WTC11 (cell line): Measurements from ENCODE around the gene GARNL3. TPM values are rescaled to one million over a fixed set of nuclear protein-coding genes. Genes with fewer than 3 reads are reported as not detected.

Experiments used
- ATAC-seq: fragments of 200-7000 bp; cut with Tn5 transposase; 2 replicates; pipeline ENCODE4 v1.10.0; 2021; ENCODE audit warnings: mild to moderate bottlenecking, moderate library complexity
- CTCF ChIA-PET: fragments of 300-600 bp; sonication (Branson Sonifier 250); formaldehyde crosslinking; loops from one replicate; lab custom pipeline; 2021; ENCODE audit warnings: antibody characterized with exemption; lab: Charles Lee
- POLR2A ChIA-PET: fragments of 350-600 bp; sonication (Branson Sonifier 250); formaldehyde crosslinking; loops from one replicate; lab custom pipeline; 2021; ENCODE audit warnings: antibody characterized with exemption; lab: Charles Lee
- DNase-seq: peaks from one replicate; pipeline ENCODE4 v3.0.0; 2021; ENCODE audit warnings: low spot score
- H3K27ac Mint-ChIP-seq: 2 replicates; pipeline ENCODE4 v1.8.0; 2021; ENCODE audit warnings: mixed read lengths
- H3K27me3 Mint-ChIP-seq: 2 replicates; pipeline ENCODE4 v1.8.0; 2021; ENCODE audit warnings: low read depth, mild to moderate bottlenecking, moderate library complexity, mixed read lengths
- H3K36me3 Mint-ChIP-seq: 2 replicates; pipeline ENCODE4 v1.8.0; 2021; ENCODE audit warnings: mixed read lengths
- H3K4me1 Mint-ChIP-seq: 2 replicates; pipeline ENCODE4 v1.8.0; 2022; ENCODE audit warnings: mixed read lengths
- H3K4me3 Mint-ChIP-seq: 2 replicates; pipeline ENCODE4 v1.8.0; 2021; ENCODE audit warnings: mild to moderate bottlenecking, moderate library complexity, mixed read lengths
- H3K9me3 Mint-ChIP-seq: 2 replicates; pipeline ENCODE4 v1.8.0; 2021; ENCODE audit warnings: mixed read lengths
- ATF6 ChIP-seq: sonication (generic); formaldehyde crosslinking; IDR thresholded peaks from 2 replicates; pipeline ENCODE4 v1.8.1; 2023; ENCODE audit warnings: mild to moderate bottlenecking, missing genetic modification reagents
- CBFB ChIP-seq: sonication (generic); formaldehyde crosslinking; IDR thresholded peaks from 2 replicates; pipeline ENCODE4 v1.8.1; 2022; ENCODE audit warnings: mild to moderate bottlenecking, low read depth, missing genetic modification reagents
- CREB1 ChIP-seq: sonication (generic); formaldehyde crosslinking; IDR thresholded peaks from 2 replicates; pipeline ENCODE4 v1.8.0; 2023; ENCODE audit warnings: mild to moderate bottlenecking, missing genetic modification reagents
- E2F1 ChIP-seq: sonication (generic); formaldehyde crosslinking; IDR thresholded peaks from 2 replicates; pipeline ENCODE4 v1.8.0; 2022; ENCODE audit warnings: mild to moderate bottlenecking, missing genetic modification reagents
- ESRRA ChIP-seq: sonication (generic); formaldehyde crosslinking; IDR thresholded peaks from 2 replicates; pipeline ENCODE4 v1.8.1; 2022; ENCODE audit warnings: mild to moderate bottlenecking, missing genetic modification reagents, borderline replicate concordance
- ETV6 ChIP-seq: sonication (generic); formaldehyde crosslinking; IDR thresholded peaks from 2 replicates; pipeline ENCODE4 v1.8.1; 2022; ENCODE audit warnings: mild to moderate bottlenecking, missing genetic modification reagents
- FOXJ3 ChIP-seq: sonication (generic); formaldehyde crosslinking; IDR thresholded peaks from 2 replicates; pipeline ENCODE4 v1.9.0; 2021; ENCODE audit warnings: missing genetic modification reagents, mild to moderate bottlenecking, borderline replicate concordance
- HMGA2 ChIP-seq: fragments of 250-450 bp; sonication (Bioruptor Pico); IDR thresholded peaks from 2 replicates; pipeline ENCODE4 v1.4.0; 2021; ENCODE audit warnings: mild to moderate bottlenecking, moderate library complexity
- NFYB ChIP-seq: sonication (generic); formaldehyde crosslinking; conservative IDR thresholded peaks from 2 replicates; pipeline ENCODE4 v1.8.0; 2022; ENCODE audit warnings: low read depth, missing genetic modification reagents
- RORB ChIP-seq: fragments of 250-450 bp; sonication (Bioruptor Pico); IDR thresholded peaks from 2 replicates; pipeline ENCODE4 v1.9.0; 2021; ENCODE audit warnings: mild to moderate bottlenecking
- TEAD1 ChIP-seq: sonication (generic); formaldehyde crosslinking; IDR thresholded peaks from 2 replicates; pipeline ENCODE4 v1.8.0; 2022; ENCODE audit warnings: mild to moderate bottlenecking, missing genetic modification reagents
- USF1 ChIP-seq: sonication (generic); formaldehyde crosslinking; IDR thresholded peaks from 2 replicates; pipeline ENCODE4 v1.8.0; 2022; ENCODE audit warnings: mild to moderate bottlenecking, missing genetic modification reagents
- ZNF138 ChIP-seq: sonication (generic); formaldehyde crosslinking; conservative IDR thresholded peaks from 2 replicates; pipeline ENCODE4 v1.8.1; 2022; ENCODE audit warnings: mild to moderate bottlenecking, moderate library complexity, missing genetic modification reagents
- ZNF671 ChIP-seq: fragments of 250-450 bp; sonication (Bioruptor Pico); IDR thresholded peaks from 2 replicates; pipeline ENCODE4 v1.8.0; 2021; ENCODE audit warnings: mild to moderate bottlenecking
- total RNA-seq: library from RNA; stranded (reverse); gene quantifications from 3 replicates; pipeline ENCODE4 v1.2.3, GENCODE V29; 2021
- TF ChIP-seq, protein P1 (sequence below): sonication (generic); formaldehyde crosslinking; conservative IDR thresholded peaks from 2 replicates; pipeline ENCODE4 v1.8.1; 2023; ENCODE audit warnings: mild to moderate bottlenecking, low read depth, missing genetic modification reagents, moderate library complexity
- TF ChIP-seq, protein P2 (sequence below): fragments of 250-450 bp; sonication (Bioruptor Pico); IDR thresholded peaks from 2 replicates; pipeline ENCODE4 v1.9.0; 2021; ENCODE audit warnings: mild to moderate bottlenecking
- TF ChIP-seq, protein P3 (sequence below): fragments of 250-450 bp; sonication (Bioruptor Pico); IDR thresholded peaks from 2 replicates; pipeline ENCODE4 v1.8.0; 2021; ENCODE audit warnings: mild to moderate bottlenecking
- TF ChIP-seq, protein P4 (sequence below): sonication (generic); formaldehyde crosslinking; IDR thresholded peaks from 2 replicates; pipeline ENCODE4 v1.8.0; 2023; ENCODE audit warnings: missing genetic modification reagents
- TF ChIP-seq, protein P5 (sequence below): sonication (generic); formaldehyde crosslinking; IDR thresholded peaks from 2 replicates; pipeline ENCODE4 v1.8.1; 2023; ENCODE audit warnings: mild to moderate bottlenecking, missing genetic modification reagents, borderline replicate concordance

The GARNL3 gene
- total RNA-seq, 1 experiment from 2014 or later, result 17.8 TPM

DNA sequence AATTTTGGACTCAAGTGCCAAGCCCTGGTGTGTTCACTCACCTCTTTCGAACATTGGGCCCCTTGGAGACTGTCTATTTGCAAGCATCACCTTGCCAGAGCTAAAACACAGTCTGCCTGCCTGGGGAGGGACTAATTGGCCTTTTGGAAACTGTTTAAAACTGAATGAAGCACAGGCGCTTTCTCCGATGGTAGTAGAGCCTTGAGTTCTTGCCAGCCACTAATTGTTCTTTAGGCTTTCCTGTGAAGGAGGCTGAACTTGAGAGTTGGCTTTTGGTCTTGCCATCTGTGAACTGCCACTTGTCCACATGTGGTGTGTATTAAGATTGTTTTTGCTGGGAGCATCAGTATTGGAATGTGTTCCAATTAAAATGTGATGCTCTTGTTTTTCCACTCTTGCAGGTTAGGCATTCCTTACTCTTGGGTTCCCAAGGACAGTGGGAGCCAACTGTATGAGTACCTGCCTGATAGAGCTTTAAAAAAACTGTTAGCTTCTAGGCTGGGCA, 26.0 kb downstream of the GARNL3 start (continued):
- TF ChIP-seq, protein P1, sequence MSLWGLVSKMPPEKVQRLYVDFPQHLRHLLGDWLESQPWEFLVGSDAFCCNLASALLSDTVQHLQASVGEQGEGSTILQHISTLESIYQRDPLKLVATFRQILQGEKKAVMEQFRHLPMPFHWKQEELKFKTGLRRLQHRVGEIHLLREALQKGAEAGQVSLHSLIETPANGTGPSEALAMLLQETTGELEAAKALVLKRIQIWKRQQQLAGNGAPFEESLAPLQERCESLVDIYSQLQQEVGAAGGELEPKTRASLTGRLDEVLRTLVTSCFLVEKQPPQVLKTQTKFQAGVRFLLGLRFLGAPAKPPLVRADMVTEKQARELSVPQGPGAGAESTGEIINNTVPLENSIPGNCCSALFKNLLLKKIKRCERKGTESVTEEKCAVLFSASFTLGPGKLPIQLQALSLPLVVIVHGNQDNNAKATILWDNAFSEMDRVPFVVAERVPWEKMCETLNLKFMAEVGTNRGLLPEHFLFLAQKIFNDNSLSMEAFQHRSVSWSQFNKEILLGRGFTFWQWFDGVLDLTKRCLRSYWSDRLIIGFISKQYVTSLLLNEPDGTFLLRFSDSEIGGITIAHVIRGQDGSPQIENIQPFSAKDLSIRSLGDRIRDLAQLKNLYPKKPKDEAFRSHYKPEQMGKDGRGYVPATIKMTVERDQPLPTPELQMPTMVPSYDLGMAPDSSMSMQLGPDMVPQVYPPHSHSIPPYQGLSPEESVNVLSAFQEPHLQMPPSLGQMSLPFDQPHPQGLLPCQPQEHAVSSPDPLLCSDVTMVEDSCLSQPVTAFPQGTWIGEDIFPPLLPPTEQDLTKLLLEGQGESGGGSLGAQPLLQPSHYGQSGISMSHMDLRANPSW, result no peak
- TF ChIP-seq, protein P2, sequence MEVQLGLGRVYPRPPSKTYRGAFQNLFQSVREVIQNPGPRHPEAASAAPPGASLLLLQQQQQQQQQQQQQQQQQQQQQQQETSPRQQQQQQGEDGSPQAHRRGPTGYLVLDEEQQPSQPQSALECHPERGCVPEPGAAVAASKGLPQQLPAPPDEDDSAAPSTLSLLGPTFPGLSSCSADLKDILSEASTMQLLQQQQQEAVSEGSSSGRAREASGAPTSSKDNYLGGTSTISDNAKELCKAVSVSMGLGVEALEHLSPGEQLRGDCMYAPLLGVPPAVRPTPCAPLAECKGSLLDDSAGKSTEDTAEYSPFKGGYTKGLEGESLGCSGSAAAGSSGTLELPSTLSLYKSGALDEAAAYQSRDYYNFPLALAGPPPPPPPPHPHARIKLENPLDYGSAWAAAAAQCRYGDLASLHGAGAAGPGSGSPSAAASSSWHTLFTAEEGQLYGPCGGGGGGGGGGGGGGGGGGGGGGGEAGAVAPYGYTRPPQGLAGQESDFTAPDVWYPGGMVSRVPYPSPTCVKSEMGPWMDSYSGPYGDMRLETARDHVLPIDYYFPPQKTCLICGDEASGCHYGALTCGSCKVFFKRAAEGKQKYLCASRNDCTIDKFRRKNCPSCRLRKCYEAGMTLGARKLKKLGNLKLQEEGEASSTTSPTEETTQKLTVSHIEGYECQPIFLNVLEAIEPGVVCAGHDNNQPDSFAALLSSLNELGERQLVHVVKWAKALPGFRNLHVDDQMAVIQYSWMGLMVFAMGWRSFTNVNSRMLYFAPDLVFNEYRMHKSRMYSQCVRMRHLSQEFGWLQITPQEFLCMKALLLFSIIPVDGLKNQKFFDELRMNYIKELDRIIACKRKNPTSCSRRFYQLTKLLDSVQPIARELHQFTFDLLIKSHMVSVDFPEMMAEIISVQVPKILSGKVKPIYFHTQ (CRISPR knock-in tag), result no peak
- TF ChIP-seq ETV6 (CRISPR knock-in tag) (no peak), TEAD1 (CRISPR knock-in tag) (no peak), HMGA2 (CRISPR knock-in tag) (no peak), ZNF138 (no peak), E2F1 (CRISPR knock-in tag) (no peak), CBFB (CRISPR knock-in tag) (no peak), ESRRA (no peak), ATF6 (CRISPR knock-in tag) (no peak), CREB1 (CRISPR knock-in tag) (no peak)
- TF ChIP-seq, protein P3, sequence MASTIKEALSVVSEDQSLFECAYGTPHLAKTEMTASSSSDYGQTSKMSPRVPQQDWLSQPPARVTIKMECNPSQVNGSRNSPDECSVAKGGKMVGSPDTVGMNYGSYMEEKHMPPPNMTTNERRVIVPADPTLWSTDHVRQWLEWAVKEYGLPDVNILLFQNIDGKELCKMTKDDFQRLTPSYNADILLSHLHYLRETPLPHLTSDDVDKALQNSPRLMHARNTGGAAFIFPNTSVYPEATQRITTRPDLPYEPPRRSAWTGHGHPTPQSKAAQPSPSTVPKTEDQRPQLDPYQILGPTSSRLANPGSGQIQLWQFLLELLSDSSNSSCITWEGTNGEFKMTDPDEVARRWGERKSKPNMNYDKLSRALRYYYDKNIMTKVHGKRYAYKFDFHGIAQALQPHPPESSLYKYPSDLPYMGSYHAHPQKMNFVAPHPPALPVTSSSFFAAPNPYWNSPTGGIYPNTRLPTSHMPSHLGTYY (CRISPR knock-in tag), result no peak
- TF ChIP-seq, protein P4, sequence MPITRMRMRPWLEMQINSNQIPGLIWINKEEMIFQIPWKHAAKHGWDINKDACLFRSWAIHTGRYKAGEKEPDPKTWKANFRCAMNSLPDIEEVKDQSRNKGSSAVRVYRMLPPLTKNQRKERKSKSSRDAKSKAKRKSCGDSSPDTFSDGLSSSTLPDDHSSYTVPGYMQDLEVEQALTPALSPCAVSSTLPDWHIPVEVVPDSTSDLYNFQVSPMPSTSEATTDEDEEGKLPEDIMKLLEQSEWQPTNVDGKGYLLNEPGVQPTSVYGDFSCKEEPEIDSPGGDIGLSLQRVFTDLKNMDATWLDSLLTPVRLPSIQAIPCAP (CRISPR knock-in tag), result no peak

DNA sequence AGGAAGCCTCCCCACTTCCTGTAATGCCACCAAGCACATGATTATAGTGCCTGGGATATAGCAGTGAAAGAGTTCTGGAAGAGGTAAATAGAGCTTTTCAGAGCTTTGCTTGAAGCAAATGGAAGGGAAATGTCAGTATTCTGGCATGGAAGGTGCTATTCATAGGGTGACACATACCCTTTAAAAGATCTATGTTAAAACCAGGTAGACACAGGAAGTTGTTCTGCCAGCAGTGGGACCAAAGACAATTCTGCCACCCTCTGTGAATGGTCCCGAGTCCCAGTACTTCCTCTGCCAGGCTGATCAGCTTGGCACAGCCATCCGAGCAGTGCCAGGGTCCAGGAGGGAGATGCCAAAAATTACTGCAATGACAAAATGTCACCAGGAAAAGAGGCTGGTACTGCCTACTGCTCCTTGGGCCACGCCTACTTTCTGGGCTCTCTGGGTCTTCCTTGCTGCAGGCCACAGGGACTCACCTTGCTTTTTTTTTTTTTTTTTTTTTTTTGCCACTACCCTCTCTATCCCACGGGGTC, 26.7 kb downstream of the GARNL3 start:
- H3K27ac Mint-ChIP-seq, result no peak overlapping the region
- ATAC-seq (no peak), DNase-seq (no peak)
- no peaks in the 10 kb centered on the region for H3K9me3 Mint-ChIP-seq
- H3K4me1 Mint-ChIP-seq, result peaks cover 8% of the 10 kb centered on the region; the same call in 1 of the 2 replicates
- ChIA-PET POLR2A (no interaction called here), CTCF (no interaction called here)
- H3K27me3 Mint-ChIP-seq, result no peaks in the 10 kb centered on the region
- H3K36me3 Mint-ChIP-seq, result no peaks in the 10 kb centered on the region
- no peak overlapping the region for H3K4me3 Mint-ChIP-seq
- TF ChIP-seq ZNF138 (no peak), NFYB (no peak), TEAD1 (CRISPR knock-in tag) (no peak), USF1 (CRISPR knock-in tag) (no peak), CREB1 (CRISPR knock-in tag) (no peak), ZNF671 (CRISPR knock-in tag) (no peak), RORB (CRISPR knock-in tag) (no peak), E2F1 (CRISPR knock-in tag) (no peak), FOXJ3 (CRISPR knock-in tag) (no peak)
- TF ChIP-seq, protein P5, sequence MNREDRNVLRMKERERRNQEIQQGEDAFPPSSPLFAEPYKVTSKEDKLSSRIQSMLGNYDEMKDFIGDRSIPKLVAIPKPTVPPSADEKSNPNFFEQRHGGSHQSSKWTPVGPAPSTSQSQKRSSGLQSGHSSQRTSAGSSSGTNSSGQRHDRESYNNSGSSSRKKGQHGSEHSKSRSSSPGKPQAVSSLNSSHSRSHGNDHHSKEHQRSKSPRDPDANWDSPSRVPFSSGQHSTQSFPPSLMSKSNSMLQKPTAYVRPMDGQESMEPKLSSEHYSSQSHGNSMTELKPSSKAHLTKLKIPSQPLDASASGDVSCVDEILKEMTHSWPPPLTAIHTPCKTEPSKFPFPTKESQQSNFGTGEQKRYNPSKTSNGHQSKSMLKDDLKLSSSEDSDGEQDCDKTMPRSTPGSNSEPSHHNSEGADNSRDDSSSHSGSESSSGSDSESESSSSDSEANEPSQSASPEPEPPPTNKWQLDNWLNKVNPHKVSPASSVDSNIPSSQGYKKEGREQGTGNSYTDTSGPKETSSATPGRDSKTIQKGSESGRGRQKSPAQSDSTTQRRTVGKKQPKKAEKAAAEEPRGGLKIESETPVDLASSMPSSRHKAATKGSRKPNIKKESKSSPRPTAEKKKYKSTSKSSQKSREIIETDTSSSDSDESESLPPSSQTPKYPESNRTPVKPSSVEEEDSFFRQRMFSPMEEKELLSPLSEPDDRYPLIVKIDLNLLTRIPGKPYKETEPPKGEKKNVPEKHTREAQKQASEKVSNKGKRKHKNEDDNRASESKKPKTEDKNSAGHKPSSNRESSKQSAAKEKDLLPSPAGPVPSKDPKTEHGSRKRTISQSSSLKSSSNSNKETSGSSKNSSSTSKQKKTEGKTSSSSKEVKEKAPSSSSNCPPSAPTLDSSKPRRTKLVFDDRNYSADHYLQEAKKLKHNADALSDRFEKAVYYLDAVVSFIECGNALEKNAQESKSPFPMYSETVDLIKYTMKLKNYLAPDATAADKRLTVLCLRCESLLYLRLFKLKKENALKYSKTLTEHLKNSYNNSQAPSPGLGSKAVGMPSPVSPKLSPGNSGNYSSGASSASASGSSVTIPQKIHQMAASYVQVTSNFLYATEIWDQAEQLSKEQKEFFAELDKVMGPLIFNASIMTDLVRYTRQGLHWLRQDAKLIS (CRISPR knock-in tag), result no peak
